Neutrophil (primary cell): ENCODE results near the gene S100A12.
A peak's percentile ranks its signal among the peaks of the same experiment; 100 is the strongest.

Experiments
- H3K27ac ChIP-seq: fragments of 200-600 bp; sonication (generic); 2 replicates; pipeline ENCODE4 v1.5.1; 2016; ENCODE audit warnings: mild to moderate bottlenecking, moderate library complexity
- H3K27me3 ChIP-seq: fragments of 200-600 bp; sonication (generic); 2 replicates; pipeline ENCODE4 v1.6.0; 2016; ENCODE audit warnings: mild to moderate bottlenecking
- H3K36me3 ChIP-seq: fragments of 200-600 bp; sonication (generic); 2 replicates; pipeline ENCODE4 v1.5.1; 2017
- H3K4me1 ChIP-seq, 2 experiments: fragments of 200-600 bp in 1 of 2; sonication (generic) in 1 of 2; 1 replicate in 1 of 2; 2 replicates in 1 of 2; pipeline versions ENCODE4 v1.5.1 to v1.6.1; 2013 to 2016; ENCODE audit warnings: low read depth in 1 of 2, low read length in 1 of 2, mild to moderate bottlenecking in 1 of 2, moderate library complexity in 1 of 2; ENCODE audit not compliant: control insufficient read depth in 1 of 2, insufficient read depth in 1 of 2
- H3K4me3 ChIP-seq, 2 experiments: fragments of 200-600 bp in 1 of 2; sonication (generic) in 1 of 2; 1 replicate in 1 of 2; 2 replicates in 1 of 2; pipeline ENCODE4 v1.5.1; 2013 to 2016; ENCODE audit warnings: low read depth in 1 of 2, low read length in 1 of 2, mild to moderate bottlenecking in 1 of 2, moderate library complexity in 1 of 2
- H3K9me3 ChIP-seq: fragments of 200-600 bp; sonication (generic); 2 replicates; pipeline ENCODE4 v1.5.1; 2016
- TF ChIP-seq, protein P1 (sequence below): fragments of 200-600 bp; sonication (generic); IDR thresholded peaks from 2 replicates; pipeline ENCODE4 v1.5.1; 2016; ENCODE audit warnings: antibody characterized with exemption

S100A12 gene

DNA sequence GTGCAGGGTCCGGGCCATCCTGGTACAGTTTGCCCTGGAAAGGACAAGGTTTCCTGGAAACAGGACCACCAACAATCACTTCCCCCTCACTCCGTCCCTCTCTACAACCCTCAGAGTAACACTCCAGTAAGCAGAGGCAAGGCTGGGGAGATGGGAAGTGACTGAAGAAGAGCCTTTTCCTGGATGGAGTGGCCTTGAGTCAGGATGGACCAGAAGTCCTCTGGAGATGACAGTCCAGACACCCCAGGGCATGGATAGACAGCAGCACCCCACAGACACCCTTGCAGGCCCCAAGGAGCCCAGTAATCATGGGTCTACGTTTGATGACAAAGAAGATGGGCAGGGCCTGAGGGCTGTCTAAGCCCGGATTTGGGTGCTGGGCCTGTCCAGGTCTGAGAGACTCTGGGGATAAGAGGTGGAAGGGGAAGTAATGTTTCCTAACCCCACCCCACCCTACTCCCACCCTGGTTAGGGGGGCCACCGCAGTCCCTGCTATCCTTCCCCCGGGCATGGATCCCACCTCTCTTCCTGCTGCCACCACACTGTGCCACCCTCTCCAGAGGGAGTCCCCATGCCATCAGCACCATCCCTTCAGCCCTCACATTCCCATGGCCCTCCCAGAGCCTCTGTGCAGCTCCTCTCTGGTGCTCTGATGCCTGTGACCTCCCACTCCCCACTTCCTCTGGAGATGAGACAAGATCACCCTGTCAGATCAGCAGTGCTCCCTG, 22.7 kb upstream of the S100A12 start:
- Histone ChIP-seq H3K4me3 (peak overlapping the region in 1 of 2 experiments; percentile 12), H3K36me3 (no peaks in the 10 kb centered on the region), H3K9me3 (no peaks in the 10 kb centered on the region), H3K4me1 (peaks cover 100% of the 10 kb centered on the region in 2 experiments), H3K27me3 (no peaks in the 10 kb centered on the region), H3K27ac (peak overlapping the region; percentile 100)
- TF ChIP-seq, protein P1, sequence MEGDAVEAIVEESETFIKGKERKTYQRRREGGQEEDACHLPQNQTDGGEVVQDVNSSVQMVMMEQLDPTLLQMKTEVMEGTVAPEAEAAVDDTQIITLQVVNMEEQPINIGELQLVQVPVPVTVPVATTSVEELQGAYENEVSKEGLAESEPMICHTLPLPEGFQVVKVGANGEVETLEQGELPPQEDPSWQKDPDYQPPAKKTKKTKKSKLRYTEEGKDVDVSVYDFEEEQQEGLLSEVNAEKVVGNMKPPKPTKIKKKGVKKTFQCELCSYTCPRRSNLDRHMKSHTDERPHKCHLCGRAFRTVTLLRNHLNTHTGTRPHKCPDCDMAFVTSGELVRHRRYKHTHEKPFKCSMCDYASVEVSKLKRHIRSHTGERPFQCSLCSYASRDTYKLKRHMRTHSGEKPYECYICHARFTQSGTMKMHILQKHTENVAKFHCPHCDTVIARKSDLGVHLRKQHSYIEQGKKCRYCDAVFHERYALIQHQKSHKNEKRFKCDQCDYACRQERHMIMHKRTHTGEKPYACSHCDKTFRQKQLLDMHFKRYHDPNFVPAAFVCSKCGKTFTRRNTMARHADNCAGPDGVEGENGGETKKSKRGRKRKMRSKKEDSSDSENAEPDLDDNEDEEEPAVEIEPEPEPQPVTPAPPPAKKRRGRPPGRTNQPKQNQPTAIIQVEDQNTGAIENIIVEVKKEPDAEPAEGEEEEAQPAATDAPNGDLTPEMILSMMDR: no peak

DNA sequence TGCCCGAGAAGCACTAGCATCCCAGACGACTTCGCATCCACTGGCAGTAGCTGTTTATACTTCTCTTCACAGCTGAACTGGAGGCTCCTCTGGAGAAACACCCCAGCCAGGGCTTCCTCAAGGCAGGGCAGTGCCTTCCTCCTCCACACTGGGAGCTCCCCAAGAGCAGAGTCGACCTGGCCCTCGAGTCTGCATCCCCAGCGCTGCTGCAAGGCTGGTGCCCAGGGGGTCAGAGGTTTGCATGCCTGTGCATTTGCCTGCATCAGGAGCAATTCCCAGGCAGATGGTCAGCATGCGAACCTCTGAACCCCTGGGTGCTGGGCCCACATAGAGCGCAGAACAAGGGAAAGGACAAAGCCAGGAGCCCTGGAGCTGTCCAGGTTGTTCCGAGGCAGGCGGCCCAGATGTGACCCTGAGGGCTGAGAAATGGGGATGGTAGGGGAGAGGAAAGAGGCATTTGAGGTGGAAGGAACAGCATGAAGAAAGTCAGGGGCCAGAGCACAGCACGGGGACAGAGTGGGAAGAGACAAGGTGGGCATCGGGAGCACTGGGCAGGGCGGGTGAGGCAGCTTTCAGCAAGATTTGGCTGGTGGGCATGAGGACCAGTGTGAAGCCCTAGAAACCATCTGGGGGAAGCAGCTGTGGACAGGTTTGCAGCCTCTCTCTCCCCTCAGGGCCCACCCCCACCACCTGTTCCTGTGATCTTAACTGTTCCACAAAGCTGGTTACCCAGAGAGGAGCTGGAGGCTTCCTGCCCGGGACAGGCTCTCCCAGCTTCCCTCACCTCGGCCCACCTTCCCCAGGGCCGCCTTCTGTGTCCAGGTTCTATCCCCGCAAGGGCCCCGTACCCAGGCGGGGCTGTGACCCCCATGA, 21.9 kb upstream of the S100A12 start:
- TF ChIP-seq, protein P1: no peak
- Histone ChIP-seq H3K4me3 (peak overlapping the region; percentile 10 to 12), H3K36me3 (no peaks in the 10 kb centered on the region), H3K9me3 (no peaks in the 10 kb centered on the region), H3K4me1 (peaks cover 100% of the 10 kb centered on the region in 2 experiments), H3K27me3 (no peaks in the 10 kb centered on the region), H3K27ac (peak overlapping the region; percentile 100)

DNA sequence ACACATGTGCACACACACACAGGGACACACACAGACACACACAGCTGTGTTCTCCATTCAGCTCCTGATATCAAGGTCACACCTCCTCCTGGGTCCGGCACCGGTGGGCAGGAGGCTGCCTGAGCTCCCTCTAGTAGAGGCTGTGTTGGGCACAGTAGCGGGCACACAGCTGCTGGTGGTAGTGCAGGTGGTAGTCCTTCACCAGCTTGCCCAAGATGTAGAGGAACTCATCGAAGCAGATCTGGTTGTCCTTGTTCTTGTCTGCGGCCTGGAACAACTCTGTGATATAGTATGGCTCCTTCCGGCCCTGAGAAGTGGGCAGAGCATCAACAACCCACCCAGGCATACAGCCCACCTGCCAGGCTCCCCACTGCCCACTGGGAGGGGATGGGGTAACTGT, 21.0 kb upstream of the S100A12 start:
- Histone ChIP-seq H3K4me3 (peak overlapping the region in 1 of 2 experiments; percentile 10), H3K27me3 (no peaks in the 10 kb centered on the region), H3K36me3 (no peaks in the 10 kb centered on the region), H3K4me1 (peaks cover 100% of the 10 kb centered on the region in 2 experiments), H3K27ac (peak overlapping the region; percentile 100), H3K9me3 (no peaks in the 10 kb centered on the region)
- TF ChIP-seq, protein P1: no peak

- no peaks in the 10 kb centered on the region for H3K36me3 ChIP-seq
- H3K9me3 ChIP-seq: no peaks in the 10 kb centered on the region
- H3K27me3 ChIP-seq: no peaks in the 10 kb centered on the region
- H3K4me3 ChIP-seq: peak overlapping the region in 1 of 2 experiments; percentile 96
- peaks cover 98 to 100% of the 10 kb centered on the region in 2 experiments for H3K4me1 ChIP-seq
- H3K27ac ChIP-seq: peak overlapping the region; percentile 100
- TF ChIP-seq, protein P1: no peak
Observed at GRCh38 chr1:153395776-153396175, 20.4 kb upstream of the S100A12 start.

DNA sequence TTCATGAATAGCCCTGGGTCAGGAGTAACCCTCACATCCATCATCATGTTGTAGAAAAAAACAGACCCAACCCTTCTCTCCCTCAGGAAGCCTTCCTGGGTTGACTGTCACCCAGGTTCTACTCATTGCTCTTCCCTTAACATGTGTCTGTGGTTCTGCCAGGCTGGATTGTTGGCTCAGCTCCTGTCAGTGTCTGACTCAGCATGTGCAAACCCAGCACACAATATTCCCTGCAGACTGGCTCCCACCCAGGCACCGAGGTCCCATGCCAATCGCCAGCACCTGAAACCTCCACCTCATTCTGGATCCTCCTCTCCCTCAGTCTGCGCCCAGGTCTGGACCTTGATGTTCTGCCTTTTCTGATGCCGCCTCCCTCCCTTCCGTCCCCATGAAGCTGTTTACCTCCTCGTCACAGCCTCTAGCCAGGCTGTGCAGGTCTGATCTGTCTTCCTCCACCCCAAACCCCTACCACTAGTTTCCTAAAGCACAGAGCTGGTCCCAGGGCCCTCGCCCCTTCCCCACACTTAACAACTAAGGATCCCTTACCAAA, 19.8 kb upstream of the S100A12 start:
- Histone ChIP-seq H3K4me3 (peak overlapping the region; percentile 89 to 96), H3K36me3 (peaks cover 5% of the 10 kb centered on the region), H3K27ac (peak overlapping the region; percentile 100), H3K4me1 (peaks cover 92 to 99% of the 10 kb centered on the region in 2 experiments), H3K9me3 (no peaks in the 10 kb centered on the region), H3K27me3 (no peaks in the 10 kb centered on the region)
- TF ChIP-seq, protein P1: no peak
